ENCODE results near the gene ZFPL1. TPM values are rescaled to one million over a fixed set of nuclear protein-coding genes. Genes with fewer than 3 reads are reported as not detected.

The ZFPL1 gene
- total RNA-seq, 2 experiments from 2014 or later: 28.3 to 31.3 TPM

DNA sequence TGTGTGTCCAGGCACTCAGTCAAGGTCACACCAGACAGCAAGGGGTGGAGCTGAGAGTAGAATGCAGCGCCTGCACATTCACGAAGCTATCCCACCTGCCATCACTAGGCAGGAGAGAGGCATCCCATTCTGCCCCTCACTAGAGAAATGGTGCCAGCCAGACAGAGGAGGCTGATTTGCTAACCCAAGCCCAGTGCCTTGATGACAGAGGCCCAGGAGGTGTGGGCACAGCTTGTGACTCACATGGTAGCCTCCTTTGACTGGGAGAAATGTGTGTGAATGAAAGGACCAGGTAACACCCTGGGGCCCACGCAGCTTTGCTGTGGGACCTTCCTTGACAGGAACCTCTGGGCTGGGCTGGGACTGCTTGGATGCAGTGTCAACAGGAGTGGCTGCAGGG lies 20.5 kb upstream of the ZFPL1 start:
- Mint-ChIP-seq H3K9me3 (no peaks in the 10 kb centered on the region), H3K4me3 (no peak overlapping the region), H3K27ac (no peak overlapping the region), H3K4me1 (ENCODE audit: low read depth) (no peaks in the 10 kb centered on the region), H3K27me3 (no peaks in the 10 kb centered on the region), H3K36me3 (no peaks in the 10 kb centered on the region)
- ChIA-PET CTCF (no interaction called here), POLR2A (no interaction called here)
- DNase-seq: no peak
- intact Hi-C loops (cut with micrococcal nuclease): loop anchor here (5.0 kb wide), 1 partner anchor 51 kb away; the partner anchor contains the start of gene ARL2

DNA sequence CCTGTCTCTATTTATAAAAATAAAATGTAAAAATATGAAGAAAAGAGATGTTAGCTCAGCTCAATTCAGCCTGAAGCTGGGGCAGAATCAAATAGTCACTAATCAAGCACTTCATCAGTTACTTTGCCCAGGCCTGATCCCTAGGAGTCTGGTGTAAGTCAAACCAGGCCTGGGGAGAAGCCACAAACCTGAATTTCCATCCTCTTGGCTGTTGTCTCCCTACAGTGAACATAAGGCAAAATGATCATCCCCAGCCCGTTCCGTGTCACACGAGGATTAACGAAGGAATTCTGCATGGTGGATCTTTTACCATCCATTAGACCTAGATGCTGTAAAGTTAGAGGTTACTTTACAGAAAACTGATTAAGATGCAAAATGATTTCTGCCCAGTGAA lies 19.2 kb upstream of the ZFPL1 start:
- POLR2A ChIA-PET: no interaction called here
- Mint-ChIP-seq H3K4me3 (no peak overlapping the region), H3K4me1 (ENCODE audit: low read depth) (no peaks in the 10 kb centered on the region), H3K27me3 (no peaks in the 10 kb centered on the region), H3K27ac (no peak overlapping the region), H3K9me3 (no peaks in the 10 kb centered on the region), H3K36me3 (no peaks in the 10 kb centered on the region)
- intact Hi-C loops (cut with micrococcal nuclease): loop anchor here (5.0 kb wide), 1 partner anchor 53 kb away; the partner anchor contains the start of gene ARL2
- CTCF ChIA-PET: no interaction called here
- DNase-seq: no peak

DNA sequence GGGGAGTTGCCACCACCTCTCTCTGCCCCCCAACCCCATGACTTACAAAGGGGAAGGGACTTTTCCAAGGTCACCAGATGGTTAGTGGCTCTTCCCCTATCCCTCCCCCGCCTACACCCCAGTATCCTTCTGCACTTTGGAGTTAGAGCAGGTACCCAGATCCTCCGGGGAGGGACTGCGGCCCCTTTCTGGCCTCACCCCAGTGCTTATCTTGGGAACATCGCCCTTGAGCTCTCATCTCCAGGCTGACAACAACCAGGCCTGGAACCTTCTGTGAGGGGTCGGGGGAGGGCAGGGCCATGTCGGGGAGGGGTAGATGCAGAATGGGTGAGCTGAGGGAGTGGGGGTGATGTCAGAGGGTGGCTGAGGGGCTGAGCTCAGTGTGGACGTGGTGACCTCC lies 18.2 kb upstream of the ZFPL1 start:
- Mint-ChIP-seq H3K27me3 (no peaks in the 10 kb centered on the region), H3K9me3 (no peaks in the 10 kb centered on the region)
- POLR2A ChIA-PET: interaction anchor here (0.6 to 1.0 kb wide), 2 partner anchors 17 to 29 kb away, joined by 3 to 4 read pairs; partner anchors contain the start of gene CDCA5

DNA sequence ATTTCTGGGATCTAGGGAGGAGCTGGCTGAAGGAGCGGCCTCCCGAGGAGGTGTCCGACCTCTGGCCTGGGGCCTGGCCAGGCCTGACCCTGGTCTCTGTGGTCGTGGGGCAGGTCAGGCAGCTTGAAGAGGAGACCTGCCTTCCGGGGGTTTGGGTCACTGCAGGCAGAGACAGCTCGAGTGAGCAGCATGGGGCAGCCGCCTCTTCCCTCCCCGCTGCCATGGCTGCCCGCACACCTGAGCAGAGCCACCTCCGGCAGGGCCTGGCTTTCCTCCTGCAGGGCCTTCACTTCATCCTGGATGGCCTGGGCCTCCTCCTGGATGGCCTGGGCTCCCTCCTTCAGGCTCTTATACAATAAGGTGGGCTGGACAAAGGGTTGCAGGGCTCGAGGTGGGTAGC lies 17.7 kb upstream of the ZFPL1 start:
- CTCF ChIA-PET: no interaction called here
- no peaks in the 10 kb centered on the region for H3K27me3 Mint-ChIP-seq
- no peaks in the 10 kb centered on the region for H3K36me3 Mint-ChIP-seq
- intact Hi-C loops (cut with micrococcal nuclease): no loop called here
- H3K27ac Mint-ChIP-seq: no peak overlapping the region
- no peaks in the 10 kb centered on the region for H3K9me3 Mint-ChIP-seq
- POLR2A ChIA-PET: interaction anchor here (1.0 kb wide), 1 partner anchor 17 kb away, joined by 3 read pairs; the partner anchor contains the start of gene CDCA5
- no peak overlapping the region for H3K4me3 Mint-ChIP-seq
- no peaks in the 10 kb centered on the region for H3K4me1 Mint-ChIP-seq (ENCODE audit: low read depth)
- DNase-seq: no peak

More for the DNA sequence above, 18.2 kb upstream of the ZFPL1 start:
- Mint-ChIP-seq H3K4me3 (no peak overlapping the region), H3K36me3 (no peaks in the 10 kb centered on the region), H3K27ac (no peak overlapping the region), H3K4me1 (ENCODE audit: low read depth) (no peaks in the 10 kb centered on the region)
- intact Hi-C loops (cut with micrococcal nuclease): no loop called here
- DNase-seq: no peak
- CTCF ChIA-PET: no interaction called here

DNA sequence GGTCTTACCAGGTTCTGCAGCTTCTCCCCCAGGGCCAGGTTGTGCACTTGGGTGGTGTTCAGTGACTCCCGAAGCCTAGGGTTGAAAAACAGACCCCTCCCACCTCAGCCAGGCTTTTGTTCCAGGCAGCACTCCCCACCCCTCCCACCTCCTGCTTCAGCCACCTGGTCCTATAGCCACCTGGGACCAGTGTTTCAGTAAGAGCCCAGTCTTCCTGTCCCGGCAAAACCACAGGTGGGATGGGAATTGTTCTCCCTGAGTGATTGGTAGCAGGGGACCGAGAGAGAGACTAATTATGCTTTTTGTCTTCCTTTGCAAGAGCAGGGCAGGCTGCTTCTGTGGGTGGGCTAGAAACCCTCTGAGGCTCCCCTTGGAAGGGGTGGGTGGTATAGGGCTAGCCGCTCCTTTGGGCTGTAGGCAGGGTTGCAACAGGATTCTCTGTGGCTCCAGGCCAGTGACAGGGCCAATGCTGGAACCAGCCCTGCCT lies 17.2 kb upstream of the ZFPL1 start:
- H3K27me3 Mint-ChIP-seq: no peaks in the 10 kb centered on the region
- ChIA-PET CTCF (no interaction called here), POLR2A (no interaction called here)
- no peak overlapping the region for H3K4me3 Mint-ChIP-seq
- no peak for DNase-seq
- intact Hi-C loops (cut with micrococcal nuclease): no loop called here
- no peak overlapping the region for H3K27ac Mint-ChIP-seq
- H3K9me3 Mint-ChIP-seq: no peaks in the 10 kb centered on the region
- H3K36me3 Mint-ChIP-seq: no peaks in the 10 kb centered on the region
- H3K4me1 Mint-ChIP-seq (ENCODE audit: low read depth): no peaks in the 10 kb centered on the region

DNA sequence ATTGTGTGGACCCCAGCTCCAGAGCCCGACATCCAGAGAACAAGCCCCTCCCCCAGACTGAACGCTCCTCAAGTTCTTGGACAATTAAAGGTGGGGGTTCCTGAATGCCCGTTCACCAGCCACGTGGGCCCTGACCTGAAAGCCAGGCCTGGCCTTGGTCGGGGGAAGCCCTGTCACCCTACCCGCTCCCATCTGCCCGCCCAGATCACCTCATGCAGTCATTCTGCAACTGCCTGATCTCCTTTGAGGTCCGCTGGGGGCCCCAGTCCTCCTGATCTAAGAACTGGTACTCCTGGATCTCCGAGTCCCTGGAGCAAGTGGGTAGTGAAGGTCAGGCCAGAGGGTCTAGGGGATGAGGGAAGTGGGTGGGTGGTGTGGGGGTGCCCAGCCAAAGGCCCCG lies 16.6 kb upstream of the ZFPL1 start:
- intact Hi-C loops (cut with micrococcal nuclease): no loop called here
- CTCF ChIA-PET: no interaction called here
- DNase-seq: no peak
- Mint-ChIP-seq H3K9me3 (no peaks in the 10 kb centered on the region), H3K4me3 (no peak overlapping the region), H3K27ac (no peak overlapping the region), H3K4me1 (ENCODE audit: low read depth) (no peaks in the 10 kb centered on the region), H3K27me3 (no peaks in the 10 kb centered on the region), H3K36me3 (no peaks in the 10 kb centered on the region)
- POLR2A ChIA-PET: no interaction called here

DNA sequence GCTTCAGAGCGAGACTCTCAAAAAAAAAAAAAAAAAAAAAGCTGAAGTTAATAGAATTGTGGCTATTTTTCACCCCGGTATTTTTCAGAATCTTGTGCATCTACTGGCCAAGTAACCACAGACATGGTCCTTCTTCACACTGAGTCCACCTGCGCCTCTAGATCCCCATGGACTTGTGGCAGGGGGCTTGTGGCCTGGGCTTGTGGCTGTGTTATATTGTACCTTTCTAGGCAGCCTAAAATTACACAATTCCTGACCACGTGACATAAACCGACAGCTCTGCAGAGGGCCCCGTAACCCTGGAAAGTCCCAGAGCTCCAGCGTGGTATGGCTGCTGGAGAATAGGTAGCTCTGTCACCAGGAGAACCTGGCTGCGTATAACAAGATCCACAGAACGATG lies 14.8 kb upstream of the ZFPL1 start:
- Mint-ChIP-seq H3K27ac (no peak overlapping the region), H3K27me3 (no peaks in the 10 kb centered on the region), H3K9me3 (no peaks in the 10 kb centered on the region), H3K36me3 (no peaks in the 10 kb centered on the region), H3K4me1 (ENCODE audit: low read depth) (no peaks in the 10 kb centered on the region), H3K4me3 (no peak overlapping the region)
- intact Hi-C loops (cut with micrococcal nuclease): no loop called here
- POLR2A ChIA-PET: no interaction called here
- CTCF ChIA-PET: interaction anchor here (0.6 to 1.0 kb wide), 2 partner anchors 14 to 55 kb away, joined by 3 read pairs; partner anchors contain the start of gene ARL2
- DNase-seq: no peak

DNA sequence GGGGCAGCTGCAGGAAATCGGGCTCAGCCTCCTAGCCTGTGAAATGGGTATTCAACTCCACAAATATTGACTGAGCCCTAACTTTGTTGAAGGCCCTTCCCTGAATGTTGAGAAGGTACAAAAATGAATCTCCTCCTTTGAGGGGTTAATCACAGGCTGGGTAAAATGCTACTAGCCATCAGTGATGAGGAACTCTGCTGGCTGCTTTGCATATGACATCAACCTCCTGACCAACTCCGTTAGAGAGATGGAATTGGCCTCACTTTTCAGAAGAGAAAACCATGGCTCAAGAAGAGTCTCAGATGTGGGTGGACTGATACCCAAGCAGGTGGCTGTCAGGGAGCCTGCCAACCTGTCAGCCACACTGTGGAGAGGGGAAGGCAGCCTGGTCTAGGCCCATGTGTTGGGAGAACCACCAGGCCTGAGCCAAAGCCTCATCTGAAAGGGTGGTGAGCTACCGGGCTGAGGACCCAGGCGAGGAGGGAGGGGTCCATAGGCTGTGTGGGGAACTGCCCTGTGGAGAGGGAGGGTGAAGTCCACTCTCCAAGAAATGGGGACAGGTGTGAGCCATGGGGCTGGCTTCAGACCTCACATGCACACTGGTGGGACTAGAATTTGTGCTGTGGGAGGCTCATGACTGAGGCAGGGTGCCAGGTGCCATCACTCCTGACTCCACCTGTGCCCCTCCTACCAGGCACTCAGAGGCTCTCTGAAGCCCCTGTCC lies 12.0 kb upstream of the ZFPL1 start:
- H3K27me3 Mint-ChIP-seq: no peaks in the 10 kb centered on the region
- peaks cover 10% of the 10 kb centered on the region for H3K36me3 Mint-ChIP-seq
- H3K4me3 Mint-ChIP-seq: no peak overlapping the region
- intact Hi-C loops (cut with micrococcal nuclease): no loop called here
- H3K4me1 Mint-ChIP-seq (ENCODE audit: low read depth): no peaks in the 10 kb centered on the region
- ChIA-PET POLR2A (no interaction called here), CTCF (interaction anchor here (0.9 kb wide), 1 partner anchor 58 kb away, joined by 3 read pairs; the partner anchor contains the start of gene ARL2)
- no peaks in the 10 kb centered on the region for H3K9me3 Mint-ChIP-seq
- no peak overlapping the region for H3K27ac Mint-ChIP-seq
- no peak for DNase-seq

DNA sequence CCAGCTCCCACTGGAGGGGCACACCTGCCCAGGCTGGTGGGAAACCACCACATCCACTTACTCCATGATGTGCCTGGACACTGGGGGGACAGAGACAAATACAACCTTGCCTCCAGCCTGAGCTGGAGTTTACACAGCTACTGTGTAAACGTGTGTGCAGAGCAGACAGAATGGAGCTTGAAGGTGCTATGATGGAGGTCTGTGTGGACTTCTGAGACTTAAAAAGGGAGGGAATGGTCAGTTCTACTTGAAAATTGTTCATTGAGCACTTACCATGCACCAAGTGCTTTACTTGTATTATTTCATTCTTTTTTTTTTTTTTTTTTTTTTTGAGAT lies 11.4 kb upstream of the ZFPL1 start:
- no peak for DNase-seq
- no peaks in the 10 kb centered on the region for H3K9me3 Mint-ChIP-seq
- H3K4me1 Mint-ChIP-seq (ENCODE audit: low read depth): no peaks in the 10 kb centered on the region
- H3K36me3 Mint-ChIP-seq: peaks cover 15% of the 10 kb centered on the region
- ChIA-PET POLR2A (interaction anchor here (0.7 kb wide), 1 partner anchor 11 kb away, joined by 3 read pairs; the partner anchor contains the start of gene CDCA5), CTCF (interaction anchor here (0.9 kb wide), 1 partner anchor 58 kb away, joined by 3 read pairs; the partner anchor contains the start of gene ARL2)
- intact Hi-C loops (cut with micrococcal nuclease): no loop called here
- H3K27ac Mint-ChIP-seq: no peak overlapping the region
- no peaks in the 10 kb centered on the region for H3K27me3 Mint-ChIP-seq
- no peak overlapping the region for H3K4me3 Mint-ChIP-seq

DNA sequence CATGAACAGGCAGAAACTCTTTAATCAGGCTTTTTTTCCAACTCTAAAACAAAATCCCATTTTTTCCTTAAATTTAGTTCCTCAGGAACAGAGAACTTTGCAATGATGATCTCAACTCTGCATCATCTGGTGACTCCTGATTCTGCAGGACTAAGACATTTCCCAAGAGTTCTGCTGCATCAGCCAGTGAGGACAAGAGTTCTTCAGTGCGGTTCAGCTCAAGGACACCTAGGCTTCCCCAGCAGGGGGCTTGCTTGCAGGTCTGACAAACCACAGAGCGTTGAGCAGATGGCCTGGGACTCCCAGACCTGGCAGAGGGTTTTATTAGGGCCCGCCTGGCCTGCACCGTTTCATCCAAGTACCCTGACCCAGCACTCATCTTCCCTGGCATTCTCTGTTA lies 6.6 kb upstream of the ZFPL1 start:
- Mint-ChIP-seq H3K4me1 (ENCODE audit: low read depth) (peaks cover 23% of the 10 kb centered on the region), H3K27me3 (no peaks in the 10 kb centered on the region), H3K9me3 (no peaks in the 10 kb centered on the region), H3K36me3 (peaks cover 55% of the 10 kb centered on the region), H3K27ac (no peak overlapping the region), H3K4me3 (no peak overlapping the region)
- ChIA-PET CTCF (interaction anchor here (1.8 kb wide), 1 partner anchor 33 kb away, joined by 7 read pairs; the partner anchor contains the start of gene TM7SF2), POLR2A (no interaction called here)
- intact Hi-C loops (cut with micrococcal nuclease): no loop called here
- no peak for DNase-seq

DNA sequence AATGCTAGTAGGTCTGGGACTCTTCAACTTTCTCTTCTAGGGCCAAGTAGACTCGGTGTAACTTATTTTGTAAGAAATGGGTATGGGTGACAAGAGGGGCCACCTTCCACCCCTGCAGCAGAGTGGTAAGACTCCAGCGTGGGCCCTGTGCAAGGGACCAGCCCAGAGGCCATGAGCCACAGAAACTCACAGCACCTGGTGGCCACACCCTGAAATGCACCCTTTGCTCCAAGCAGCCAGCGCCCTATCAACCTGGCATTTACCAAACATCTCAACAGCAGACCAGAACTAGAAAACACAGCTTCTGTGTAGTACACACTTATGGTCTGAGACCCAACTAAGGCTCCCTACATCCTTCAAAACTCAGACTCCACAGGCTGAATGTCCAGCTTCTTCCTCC lies 5.9 kb upstream of the ZFPL1 start:
- ChIA-PET POLR2A (no interaction called here), CTCF (interaction anchor here (0.6 to 1.8 kb wide), 4 partner anchors 33 to 230 kb away, joined by 3 to 7 read pairs (median 4); partner anchors contain the start of gene TM7SF2)
- Mint-ChIP-seq H3K36me3 (peaks cover 61% of the 10 kb centered on the region), H3K9me3 (no peaks in the 10 kb centered on the region), H3K4me1 (ENCODE audit: low read depth) (peaks cover 30% of the 10 kb centered on the region), H3K27ac (no peak overlapping the region), H3K4me3 (no peak overlapping the region), H3K27me3 (no peaks in the 10 kb centered on the region)
- intact Hi-C loops (cut with micrococcal nuclease): no loop called here
- peak; percentile 74 for DNase-seq

DNA sequence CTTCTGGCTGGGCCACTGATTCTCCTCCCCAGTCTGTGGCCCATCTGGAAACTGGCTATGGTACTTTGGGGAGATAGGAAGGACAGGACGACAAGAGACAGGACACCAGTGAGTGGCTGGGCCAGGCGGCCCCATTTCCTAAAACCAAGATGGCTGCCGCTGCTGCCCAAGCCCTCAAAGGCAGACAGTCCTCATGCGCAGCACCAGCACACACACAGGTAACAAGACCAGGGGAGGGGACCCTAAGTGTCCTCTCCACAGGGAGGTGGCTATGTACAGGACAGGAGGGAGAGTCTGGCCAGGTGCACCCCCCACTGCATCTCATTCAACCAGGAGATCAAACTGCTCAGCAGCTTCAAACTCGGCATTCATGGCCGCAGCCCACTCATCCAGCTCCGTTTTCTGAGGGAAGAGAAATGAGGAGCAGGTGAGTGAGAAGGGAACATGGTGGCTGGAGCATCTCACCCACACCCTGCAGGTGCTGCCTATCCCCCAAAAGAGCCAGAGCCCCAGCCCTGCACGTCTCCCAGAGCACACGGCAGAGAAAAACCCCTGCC lies 5.2 kb upstream of the ZFPL1 start:
- Mint-ChIP-seq H3K4me3 (no peak overlapping the region), H3K4me1 (ENCODE audit: low read depth) (peaks cover 30% of the 10 kb centered on the region), H3K9me3 (no peaks in the 10 kb centered on the region), H3K36me3 (peaks cover 68% of the 10 kb centered on the region), H3K27me3 (no peaks in the 10 kb centered on the region), H3K27ac (no peak overlapping the region)
- POLR2A ChIA-PET: interaction anchor here (1.2 kb wide), 1 partner anchor 38 kb away, joined by 3 read pairs; the partner anchor contains the start of gene SAC3D1
- DNase-seq: no peak
- intact Hi-C loops (cut with micrococcal nuclease): no loop called here
- CTCF ChIA-PET: interaction anchor here (0.6 to 1.8 kb wide), 4 partner anchors 32 to 231 kb away, joined by 3 to 7 read pairs (median 4); partner anchors contain the start of gene TM7SF2
